ENCODE data around the gene NDUFB11. TPM values are rescaled to one million over a fixed set of nuclear protein-coding genes. Genes with fewer than 3 reads are reported as not detected.

Gene NDUFB11
- polyA plus RNA-seq, 10 donors: 84.8 to 108 (median 95.0) TPM

DNA sequence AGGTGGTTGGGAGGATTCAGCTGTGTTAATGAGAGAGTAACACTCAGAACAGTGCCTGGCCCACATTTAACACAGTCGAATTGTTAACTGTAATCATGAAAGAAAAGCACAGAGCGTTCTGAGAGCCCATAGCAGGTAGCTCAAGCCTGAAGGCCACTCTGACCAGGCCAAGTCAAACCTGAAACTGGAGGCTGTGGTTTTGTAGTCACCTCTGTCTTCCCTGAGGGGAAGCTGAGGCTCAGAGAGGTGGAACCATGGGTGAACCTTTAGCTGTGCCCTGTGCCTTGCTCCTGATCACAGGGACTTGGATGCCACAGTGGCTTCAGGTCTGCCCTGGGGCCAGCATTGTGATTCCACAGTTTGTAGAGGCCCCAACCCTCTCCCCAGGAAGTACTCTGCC lies 32.6 kb upstream of the NDUFB11 start:
- DNase-seq: no peak

DNA sequence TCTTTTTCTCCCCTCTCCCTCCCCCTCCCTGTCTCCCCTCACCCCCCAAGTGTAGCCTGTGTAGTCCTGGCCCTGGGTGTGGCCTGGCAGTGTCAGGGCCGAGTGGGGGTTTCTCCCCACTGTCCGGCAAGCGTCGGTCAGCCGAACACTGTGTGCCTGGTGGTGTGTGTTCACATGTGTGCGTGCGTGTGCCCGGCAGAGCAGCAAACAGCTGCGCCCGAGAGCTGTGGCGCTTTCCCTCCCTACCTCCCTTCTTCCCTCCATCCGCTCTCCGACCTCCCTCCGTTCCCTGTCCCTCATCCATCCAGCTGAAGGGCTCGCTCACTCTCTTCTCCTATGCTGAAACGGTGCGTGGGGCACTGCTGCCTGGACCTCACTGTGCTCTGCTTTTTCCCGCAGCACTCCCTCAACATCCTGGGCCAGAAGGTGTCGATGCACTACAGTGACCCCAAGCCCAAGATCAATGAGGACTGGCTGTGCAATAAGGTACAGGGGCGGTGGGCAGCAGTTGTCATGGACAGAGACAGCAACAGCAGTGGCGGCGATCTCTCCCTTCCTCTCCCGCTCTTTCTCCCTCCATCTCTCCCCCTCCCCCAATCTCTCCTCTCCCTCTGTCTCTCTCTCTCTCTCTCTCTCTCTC lies 31.7 kb upstream of the NDUFB11 start:
- DNase-seq: no peak

DNA sequence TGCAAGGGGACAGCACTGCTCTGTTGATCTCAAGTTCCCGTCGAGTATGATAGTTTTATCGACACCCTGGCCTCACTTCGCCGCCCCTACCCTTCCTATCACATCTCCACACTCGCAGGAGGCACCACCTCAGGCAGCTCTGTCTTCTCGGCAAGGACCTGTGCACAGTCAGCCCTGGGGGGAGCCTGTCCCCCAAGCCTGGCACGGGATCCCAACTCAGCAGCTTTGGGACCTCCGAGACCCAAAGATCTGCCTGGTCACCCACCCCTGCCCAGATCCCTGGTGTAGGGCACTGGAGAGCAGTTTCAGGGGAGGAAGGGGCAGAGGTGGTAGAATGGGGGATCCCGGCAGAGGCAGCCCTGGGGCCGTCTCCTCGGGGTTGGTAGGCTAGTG lies 31.1 kb upstream of the NDUFB11 start:
- no peak for DNase-seq

DNA sequence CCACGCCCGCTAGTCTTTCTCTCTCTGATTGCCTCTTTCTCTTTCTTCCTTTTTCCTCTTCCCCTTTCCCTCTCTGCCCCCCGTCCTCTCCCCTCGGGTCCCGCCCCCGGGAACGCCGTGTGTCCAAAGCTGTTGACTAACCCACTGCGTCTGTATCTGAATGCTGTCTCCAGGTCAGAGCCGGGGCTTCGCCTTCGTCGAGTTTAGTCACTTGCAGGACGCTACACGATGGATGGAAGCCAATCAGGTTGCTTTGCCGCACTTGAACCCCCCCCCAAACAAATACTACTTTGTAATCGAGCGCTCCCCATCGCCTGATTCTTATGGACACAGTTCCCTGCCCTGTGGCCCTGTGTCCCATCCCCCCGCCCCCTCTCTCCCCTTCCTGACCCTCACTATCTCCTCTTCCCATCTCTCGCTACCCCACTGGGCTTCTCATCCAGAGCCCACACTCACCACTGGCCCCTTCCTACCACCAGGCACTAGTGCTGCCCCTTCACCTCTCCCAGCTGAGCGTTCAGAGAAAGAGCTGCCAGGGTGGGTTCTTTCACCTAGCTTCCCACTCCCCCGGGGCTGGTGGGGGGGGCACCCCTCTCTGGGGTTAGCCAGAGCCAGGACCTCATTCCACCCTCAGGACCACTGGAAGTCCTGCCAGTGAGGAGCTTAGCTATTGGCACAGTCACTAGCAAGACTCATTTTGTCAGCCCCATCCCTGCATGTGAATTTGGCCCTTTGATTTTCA lies 30.5 kb upstream of the NDUFB11 start:
- no peak for DNase-seq

DNA sequence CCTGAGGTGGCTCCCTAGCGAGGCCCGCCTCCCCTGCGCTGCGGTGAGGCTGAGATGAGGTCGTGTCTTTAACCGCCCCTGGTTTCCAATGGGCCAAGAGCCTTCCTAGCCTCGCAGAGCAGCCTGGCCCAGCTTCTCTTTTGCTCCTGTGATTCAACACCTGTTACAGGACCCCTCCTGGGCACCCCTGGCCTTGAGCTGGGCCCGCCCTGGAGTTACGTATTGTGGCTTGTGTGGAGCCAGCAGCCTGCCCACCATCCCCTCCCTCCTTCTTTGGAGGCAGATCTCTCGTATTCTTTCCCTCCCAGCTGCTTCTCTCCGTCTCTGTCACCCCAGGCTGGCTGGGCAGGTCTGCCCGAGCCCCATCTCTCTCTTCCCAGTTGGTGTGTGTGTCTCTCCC lies 29.9 kb upstream of the NDUFB11 start:
- DNase-seq: no peak

DNA sequence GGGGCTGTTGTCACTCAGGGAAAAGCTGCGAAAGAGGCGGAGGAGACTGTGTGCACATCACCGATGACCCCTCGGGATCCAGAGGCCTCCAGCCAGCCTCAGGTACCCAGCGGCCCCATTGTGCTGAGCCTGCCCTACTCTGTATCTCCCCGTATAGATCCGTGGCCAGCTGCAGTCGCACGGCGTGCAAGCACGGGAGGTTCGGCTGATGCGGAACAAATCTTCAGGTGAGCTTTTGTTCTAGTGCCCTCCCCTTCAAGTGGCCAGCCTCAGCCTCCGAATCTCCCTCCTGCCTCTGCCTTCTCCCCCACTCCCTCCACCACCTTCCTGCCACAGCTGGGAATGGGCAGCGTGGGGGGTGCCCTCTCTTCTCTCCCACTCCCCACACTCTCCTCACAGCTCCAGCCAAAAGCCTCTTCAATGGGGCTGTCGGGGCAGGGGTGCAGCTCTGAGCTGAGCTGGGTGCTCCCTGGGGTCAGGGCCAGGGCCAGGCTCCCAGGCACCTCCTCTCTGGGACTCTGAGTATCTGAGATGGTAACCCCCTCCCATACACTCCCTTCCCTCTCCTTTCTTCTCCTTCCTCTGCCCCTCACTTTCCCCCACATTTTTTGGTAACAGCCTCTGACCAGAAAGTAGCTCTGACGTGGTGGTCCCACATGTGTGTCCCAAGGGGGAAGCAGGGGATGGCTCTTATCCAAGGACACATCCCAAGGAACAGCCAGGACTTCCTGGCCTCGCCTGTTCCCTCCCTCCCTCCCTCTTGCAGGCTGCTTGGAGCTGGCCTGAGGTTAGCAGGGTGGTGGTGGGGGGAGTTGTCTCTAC lies 28.7 kb upstream of the NDUFB11 start:
- DNase-seq: no peak

DNA sequence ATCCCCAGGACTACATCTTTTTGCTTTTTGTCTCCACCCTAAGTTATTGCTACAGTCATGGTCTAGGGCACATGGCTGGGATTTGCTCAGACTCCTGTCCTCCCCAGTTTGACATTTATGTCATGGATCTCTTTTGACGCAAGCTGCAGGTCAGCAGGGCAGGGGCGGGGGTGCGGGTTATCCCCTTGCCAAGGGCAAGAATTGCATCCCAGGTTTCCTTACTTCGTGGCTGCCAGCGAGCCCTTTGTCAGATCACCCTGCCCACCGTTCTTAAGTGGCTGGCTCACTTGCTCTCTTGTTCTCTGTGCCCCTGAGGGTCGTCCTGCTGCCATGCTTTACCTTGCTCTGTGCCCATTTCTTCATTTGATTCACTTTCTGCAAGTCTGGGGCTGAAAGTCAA lies 28.0 kb upstream of the NDUFB11 start:
- DNase-seq: no peak

DNA sequence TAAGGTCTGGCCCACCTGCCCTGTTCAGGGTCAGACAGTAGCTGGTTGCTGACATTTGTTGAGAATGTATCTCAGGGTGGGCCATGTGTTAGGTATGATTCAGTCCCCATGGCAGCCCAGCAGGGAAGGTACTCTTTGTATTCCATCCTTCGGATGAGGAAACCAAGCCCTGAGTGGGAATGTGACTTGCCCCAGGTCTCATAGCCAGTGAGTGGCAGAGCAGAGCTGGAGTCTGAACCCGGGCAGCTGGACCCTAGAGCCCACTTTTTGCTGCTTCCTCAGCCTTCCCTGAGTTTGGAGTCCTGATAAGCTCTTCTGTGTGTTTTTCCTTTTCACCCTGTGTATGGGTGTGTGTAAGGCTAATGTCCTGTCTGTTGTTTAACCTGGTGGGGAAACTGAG lies 27.5 kb upstream of the NDUFB11 start:
- DNase-seq: no peak

DNA sequence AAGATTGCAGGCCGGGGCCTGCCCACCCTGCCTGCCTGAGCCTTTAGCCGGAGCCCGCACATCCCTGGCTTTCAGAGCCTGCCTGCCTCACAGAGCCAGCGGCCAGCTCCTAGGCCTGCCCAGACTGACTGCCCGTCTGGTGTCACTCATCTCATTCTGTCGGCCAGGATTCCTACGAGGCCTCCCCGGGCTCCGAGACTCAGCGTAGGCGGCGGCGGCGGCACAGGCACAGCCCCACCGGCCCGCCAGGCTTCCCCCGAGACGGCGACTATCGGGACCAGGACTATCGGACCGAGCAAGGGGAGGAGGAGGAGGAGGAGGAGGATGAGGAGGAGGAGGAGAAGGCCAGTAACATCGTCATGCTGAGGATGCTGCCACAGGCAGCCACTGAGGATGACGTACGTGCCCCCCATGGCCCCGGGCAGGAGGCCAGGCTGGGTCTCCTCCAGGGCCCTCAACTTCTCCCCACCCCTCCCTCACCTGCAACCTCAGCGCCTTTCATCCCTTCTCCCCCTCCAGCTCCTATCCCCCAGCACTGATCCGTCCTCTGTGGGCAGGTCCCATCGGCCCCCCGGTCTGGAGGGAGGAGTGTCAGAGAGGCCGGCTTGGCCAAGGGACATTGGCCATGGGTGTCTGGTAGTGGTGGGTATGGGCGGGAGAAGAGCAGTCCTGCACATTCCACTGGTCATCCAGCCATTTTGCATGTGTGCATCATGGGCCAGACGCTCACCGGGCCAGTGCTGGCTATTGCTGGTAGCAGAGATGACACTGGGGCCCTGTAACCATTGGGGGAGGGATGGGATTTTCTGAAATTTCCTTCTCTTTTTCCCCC lies 26.6 kb upstream of the NDUFB11 start:
- DNase-seq: no peak

DNA sequence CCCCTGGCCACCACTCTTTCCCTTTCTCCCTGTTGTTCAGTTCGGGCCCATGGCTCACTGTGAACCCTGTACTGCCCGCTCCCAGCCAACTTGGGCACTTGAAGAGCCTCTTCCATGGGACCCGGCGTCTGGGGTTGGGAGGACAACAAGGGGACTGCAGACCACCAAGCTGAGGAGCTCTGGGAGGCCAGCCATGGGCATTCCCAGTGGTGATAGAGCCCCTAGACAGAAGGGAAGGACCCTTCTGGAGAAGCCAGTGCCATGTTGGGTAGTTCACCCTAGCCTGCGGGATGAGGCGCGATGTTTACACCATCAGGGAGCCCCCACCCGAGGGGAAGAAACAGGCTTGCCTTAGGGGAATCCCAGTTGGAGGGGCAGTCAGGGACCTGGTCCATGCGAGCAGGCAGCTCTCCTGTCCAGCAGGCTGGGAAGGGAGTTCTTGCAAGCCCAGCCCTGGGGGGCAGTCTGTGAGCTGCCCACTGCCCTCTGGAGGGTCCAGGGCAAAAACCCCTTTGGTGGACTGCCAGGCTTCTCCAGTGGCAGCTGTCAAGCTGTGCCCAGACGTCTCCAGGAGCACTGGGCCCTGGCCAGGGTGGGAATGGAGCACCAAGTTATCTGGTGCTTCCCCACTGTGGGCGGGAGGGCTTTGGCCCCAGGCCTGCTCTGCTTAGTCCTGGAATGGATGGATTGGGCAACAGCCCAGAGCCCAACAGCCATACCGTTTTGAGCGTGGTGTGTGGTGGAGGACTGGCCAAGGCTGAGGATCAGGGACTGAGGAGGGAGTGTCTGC lies 25.4 kb upstream of the NDUFB11 start:
- DNase-seq: no peak

DNA sequence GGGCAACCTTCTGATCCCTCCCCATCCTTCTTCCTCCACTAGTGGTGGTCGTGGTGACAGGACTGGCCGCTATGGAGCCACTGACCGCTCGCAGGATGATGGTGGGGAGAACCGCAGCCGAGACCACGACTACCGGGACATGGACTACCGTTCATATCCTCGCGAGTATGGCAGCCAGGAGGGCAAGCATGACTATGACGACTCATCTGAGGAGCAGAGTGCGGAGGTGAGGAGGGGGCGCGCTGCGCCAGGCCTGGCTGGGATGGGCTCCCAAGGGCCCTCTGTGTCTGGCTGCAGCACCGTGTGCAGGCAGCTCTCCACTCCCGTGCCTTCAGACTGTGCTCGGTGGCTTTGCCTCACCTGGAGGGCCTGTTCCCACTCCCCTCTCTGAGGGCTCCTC lies 24.8 kb upstream of the NDUFB11 start:
- DNase-seq: no peak

DNA sequence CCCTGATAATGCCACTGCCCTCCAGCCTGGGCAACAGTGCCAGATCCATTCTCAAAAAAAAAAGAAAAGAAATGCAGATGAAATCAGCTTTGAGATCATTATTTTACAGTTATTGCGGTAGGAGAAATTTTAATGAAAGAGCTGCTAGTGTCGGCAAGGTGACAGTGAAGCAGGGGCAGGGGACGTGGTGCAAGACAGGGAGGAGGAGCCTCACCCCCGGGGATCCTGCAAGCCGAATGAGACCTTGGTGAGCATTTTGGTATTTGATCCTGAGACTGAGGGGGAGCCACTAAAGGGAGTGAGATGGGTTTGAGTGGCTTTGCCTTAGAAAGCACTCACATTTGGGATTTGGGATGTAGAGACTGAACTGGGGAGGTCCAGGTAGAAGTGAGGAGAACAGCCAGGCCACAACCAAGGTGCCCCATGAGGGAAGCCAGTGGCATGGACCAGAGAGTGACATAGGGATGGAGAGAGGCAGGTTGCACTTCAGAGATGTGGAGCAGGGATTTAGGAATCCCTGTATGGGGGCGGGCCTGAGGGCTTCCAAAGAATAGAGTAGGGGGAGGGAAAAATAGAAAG lies 24.1 kb upstream of the NDUFB11 start:
- DNase-seq: no peak

DNA sequence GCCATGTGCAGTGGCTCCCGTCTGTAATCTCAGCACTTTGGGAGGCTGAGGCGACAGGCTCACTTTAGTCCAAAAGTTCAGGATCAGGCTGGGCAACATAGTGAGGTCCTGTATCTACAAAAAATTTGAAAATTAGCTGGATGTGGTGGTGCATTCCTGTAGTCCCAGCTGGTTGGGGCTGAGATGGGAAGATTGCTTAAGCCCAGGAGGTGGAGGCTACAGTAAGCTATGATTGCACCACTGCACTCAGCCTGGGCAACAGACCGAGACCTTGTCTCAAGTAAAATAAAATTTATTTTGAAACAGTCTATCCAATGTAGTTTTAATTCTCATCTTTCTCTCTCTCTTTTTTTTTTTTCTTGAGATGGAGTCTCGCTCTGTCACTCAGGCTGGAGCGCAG lies 21.6 kb upstream of the NDUFB11 start:
- DNase-seq: no peak

DNA sequence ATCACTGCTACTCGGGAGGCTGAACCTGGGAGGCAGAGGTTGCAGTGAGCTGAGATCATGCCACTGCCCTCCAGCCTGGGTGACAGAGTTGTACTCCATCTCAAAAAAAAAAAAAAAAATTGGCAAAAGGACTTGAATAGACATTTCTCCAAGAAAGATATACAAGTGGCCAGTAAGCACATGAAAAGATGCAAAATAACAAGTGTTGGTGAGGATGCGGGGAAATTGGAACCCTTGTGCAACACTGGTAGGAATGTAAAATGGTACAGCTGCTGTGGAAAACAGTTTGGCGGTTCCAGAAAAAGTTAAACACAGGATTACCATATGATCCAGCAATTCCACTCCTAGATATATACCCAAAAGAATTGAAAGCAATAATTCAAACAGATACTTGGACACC lies 19.9 kb upstream of the NDUFB11 start:
- DNase-seq: no peak

DNA sequence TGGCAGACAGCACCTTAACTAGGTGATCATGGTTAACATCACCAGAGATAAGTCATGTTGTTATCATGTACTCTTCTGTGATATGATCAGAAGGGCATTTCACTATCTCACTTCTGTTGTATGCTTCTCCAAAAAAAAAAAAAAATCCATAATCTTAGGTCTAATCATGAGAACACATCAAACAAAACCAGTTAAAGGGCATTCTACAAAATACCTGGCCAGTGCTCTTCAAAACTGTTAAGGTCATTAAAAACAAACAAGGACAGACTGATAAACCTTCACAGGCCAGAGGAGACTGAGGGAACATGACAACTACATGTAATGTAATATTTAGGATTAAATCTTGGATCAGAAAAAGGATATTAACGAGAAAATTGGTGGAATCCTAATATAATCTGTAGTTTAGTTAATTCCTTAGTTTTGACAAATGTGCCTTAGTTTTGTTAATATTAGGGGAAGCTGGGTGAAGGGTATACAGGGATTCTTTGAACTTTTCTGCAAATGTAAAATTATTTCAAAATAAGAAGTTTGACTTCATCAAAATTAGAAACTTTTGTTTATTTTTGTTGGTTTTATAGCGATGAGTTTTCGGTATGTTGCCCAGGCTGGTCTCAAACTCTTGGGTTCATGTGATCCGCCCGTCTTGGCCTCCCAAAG lies 18.6 kb upstream of the NDUFB11 start:
- DNase-seq: no peak

DNA sequence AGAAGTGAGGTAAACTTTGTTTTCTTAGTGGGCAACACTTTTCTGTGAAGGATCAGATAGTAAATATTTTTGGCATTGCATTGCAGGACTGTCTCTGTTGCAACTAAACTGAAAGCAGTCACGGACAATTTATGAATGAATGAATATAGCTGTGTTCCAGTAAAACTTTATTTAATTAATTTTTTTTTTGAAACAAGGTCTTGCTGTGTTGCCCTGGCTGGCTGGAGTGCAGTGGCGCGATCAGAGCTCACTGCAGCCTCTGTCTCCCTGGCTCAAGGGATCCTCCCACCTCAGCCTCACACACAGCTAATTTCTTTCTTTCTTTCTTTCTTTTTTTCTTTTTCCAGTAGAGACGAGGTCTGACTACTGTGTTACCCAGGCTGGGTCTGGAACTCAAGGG lies 16.3 kb upstream of the NDUFB11 start:
- DNase-seq: no peak

DNA sequence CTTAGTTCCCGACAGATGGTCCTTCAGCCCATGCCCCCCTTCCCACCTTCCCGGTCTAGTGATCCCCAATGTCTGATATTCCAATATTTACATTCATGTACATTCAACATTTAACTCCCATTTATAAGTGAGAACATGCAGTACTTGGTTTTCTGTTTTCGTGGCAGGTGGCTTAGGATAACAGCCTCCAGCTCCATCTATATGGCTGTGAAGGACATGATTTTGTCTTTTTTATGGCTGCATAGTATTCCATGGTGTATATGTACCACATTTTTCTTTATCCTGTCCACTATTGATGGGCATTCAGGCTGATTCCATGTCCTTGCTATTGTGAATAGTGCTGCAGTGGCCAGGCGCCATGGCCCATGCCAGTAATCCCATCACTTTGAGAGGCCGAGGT lies 14.3 kb upstream of the NDUFB11 start:
- no peak for DNase-seq

DNA sequence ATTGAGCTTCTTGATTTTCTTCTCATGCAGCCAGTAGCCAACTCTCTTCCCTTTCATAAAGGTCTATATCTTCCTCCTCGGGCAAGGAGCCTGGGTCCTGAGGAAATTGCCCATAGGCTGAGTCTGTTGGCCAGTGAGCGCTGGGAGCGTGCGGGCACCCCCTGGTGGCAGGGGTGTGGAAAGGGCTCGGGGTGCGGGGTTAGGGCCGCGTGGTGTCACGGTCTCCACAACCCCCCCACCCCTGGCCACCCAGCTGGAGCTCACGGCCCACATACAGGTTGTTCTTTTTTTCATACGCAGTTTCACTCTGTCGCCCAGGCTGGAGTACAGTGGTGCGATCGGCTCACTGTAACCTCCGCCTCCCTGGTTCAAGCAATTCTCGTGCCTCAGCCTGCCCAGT lies 13.6 kb upstream of the NDUFB11 start:
- no peak for DNase-seq

DNA sequence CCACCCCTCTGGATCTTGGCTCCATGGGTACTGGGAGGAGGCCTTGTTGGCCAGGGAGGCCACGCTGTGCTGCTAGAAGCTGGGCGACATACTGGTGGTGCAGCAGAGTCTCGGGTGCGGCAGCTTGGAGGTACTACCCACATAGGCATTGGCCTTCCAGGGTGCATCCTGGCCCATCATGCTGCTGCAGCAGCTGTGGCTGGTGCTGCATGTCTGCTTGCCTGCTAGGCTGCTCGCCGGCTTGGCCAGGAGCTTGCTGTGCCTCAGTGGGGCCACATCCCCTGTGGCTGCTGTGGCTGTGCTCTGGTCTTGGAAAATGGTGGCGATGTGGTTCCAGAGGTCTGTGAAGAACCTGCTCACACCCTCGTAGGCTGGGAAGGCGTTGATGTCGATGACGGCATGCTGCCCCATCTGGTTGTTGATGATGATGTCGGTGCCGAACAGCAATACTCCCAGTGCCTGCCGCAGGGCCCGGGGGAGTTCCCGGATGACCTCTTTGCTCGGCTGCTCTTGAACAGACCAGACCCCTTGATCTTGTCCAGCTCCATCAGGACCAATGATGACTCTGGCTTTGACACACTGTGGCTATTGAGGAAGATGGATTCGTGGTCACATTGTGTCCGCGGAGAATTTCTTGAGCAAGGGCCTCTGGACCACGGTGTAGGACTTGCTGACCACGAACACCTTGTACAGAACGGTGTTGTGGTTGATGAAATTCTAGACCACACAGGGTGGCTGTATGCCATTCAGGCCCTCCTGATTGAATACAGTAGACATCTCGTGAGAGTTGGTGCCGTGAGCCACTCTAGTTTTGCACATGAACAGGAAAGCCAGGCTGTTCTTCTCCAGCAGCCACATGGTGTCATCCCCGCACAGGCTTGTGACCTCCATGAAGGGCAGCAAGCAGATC lies 12.4 kb upstream of the NDUFB11 start:
- DNase-seq: no peak
